Muscle layer of colon (tissue), 2 donors: Measurements from ENCODE around the gene CD33.

Experiments used
- H3K27ac ChIP-seq: one replicate; pipeline ENCODE4 v1.7.0; 2013; ENCODE audit warnings: low read depth, mild to moderate bottlenecking, low read length, moderate library complexity
- H3K27me3 ChIP-seq, 2 donors: one replicate each; pipeline ENCODE4 v1.7.0; 2013; ENCODE audit warnings: low read length in 2 of 2, mild to moderate bottlenecking in 2 of 2; ENCODE audit not compliant: insufficient read depth in 2 of 2, control insufficient read depth in 1 of 2
- H3K36me3 ChIP-seq: one replicate; pipeline ENCODE4 v1.7.0; 2013; ENCODE audit warnings: mild to moderate bottlenecking, low read length; ENCODE audit not compliant: insufficient read depth
- H3K4me1 ChIP-seq: one replicate; pipeline ENCODE4 v1.7.0; 2013; ENCODE audit warnings: mild to moderate bottlenecking, low read length; ENCODE audit not compliant: insufficient read depth
- H3K4me3 ChIP-seq, 2 donors: one replicate each; pipeline ENCODE4 v1.7.0; 2013; ENCODE audit warnings: low read length in 2 of 2, low read depth in 1 of 2, mild to moderate bottlenecking in 1 of 2, moderate library complexity in 1 of 2
- H3K9ac ChIP-seq: one replicate; pipeline ENCODE4 v1.7.0; 2013; ENCODE audit warnings: low read length
- H3K9me3 ChIP-seq: one replicate; pipeline ENCODE4 v1.7.0; 2013; ENCODE audit warnings: mild to moderate bottlenecking, low read length
- donor health status: abdominal sarcoma.
- donor health status: Adenocarcinoma of cecum.

Gene CD33

GRCh38 chr19:51194527-51195315 lies 30.2 kb upstream of the CD33 start:
- no peak overlapping the region for H3K4me3 ChIP-seq
- no peak overlapping the region for H3K9ac ChIP-seq
- H3K27me3 ChIP-seq = peaks cover 0 to 7% of the 10 kb centered on the region in 2 donors
- H3K36me3 ChIP-seq = no peaks in the 10 kb centered on the region
- no peak overlapping the region for H3K27ac ChIP-seq
- no peaks in the 10 kb centered on the region for H3K4me1 ChIP-seq
- H3K9me3 ChIP-seq = no peaks in the 10 kb centered on the region

- no peak overlapping the region for H3K9ac ChIP-seq
- H3K27ac ChIP-seq = no peak overlapping the region
- no peaks in the 10 kb centered on the region for H3K9me3 ChIP-seq
- H3K36me3 ChIP-seq = no peaks in the 10 kb centered on the region
- H3K4me1 ChIP-seq = no peaks in the 10 kb centered on the region
- peaks cover 0 to 12% of the 10 kb centered on the region in 2 donors for H3K27me3 ChIP-seq
- no peak overlapping the region for H3K4me3 ChIP-seq
These were observed 29.6 kb upstream of the CD33 start for GRCh38 chr19:51195316-51195586.

DNA sequence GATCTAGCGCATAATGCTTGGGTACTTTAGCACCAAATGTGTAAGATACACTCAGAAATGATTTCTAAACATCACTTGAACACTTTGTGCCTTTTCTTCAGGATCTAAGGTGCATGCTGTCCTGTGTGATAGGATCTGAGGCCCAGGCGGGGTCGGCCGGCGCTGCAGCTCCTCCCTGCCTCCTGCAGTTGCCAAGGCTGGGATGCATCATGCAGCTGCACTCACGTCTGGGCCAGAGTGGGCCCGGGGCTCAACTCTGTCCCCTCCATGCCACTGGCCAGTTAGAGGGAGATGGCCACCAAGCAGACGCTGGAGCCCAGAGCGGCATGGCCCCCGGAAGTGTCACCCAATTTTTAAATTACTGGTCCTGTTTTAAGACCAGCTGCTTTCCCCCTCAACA lies 29.3 kb upstream of the CD33 start:
- H3K27ac ChIP-seq = no peak overlapping the region
- H3K9me3 ChIP-seq = no peaks in the 10 kb centered on the region
- no peaks in the 10 kb centered on the region for H3K36me3 ChIP-seq
- H3K4me1 ChIP-seq = no peaks in the 10 kb centered on the region
- no peak overlapping the region for H3K9ac ChIP-seq
- H3K27me3 ChIP-seq = peaks cover 0 to 14% of the 10 kb centered on the region in 2 donors
- H3K4me3 ChIP-seq = no peak overlapping the region

DNA sequence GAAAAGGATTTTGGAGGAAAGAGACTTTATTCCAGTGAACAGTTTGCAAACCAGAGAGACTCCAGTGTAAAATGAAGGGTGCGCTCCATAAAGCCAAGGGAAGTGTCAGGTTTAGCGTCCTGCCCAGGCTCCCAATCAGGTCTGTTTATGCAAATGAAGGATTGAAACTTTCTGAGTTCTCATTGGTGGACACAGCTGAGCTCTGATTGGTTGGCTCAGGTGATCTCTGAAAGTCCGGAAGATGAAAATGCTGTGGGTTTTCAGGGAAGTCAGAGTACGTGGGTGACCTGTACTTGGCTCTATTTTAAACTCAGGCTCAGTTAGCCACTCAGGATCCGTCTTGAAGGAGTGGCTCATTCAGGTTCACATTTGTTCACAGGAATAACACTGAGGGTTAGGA lies 28.7 kb upstream of the CD33 start:
- Histone ChIP-seq H3K27ac (no peak overlapping the region), H3K36me3 (no peaks in the 10 kb centered on the region), H3K27me3 (peaks cover 0 to 14% of the 10 kb centered on the region in 2 donors), H3K9ac (no peak overlapping the region), H3K4me3 (no peak overlapping the region), H3K9me3 (no peaks in the 10 kb centered on the region), H3K4me1 (no peaks in the 10 kb centered on the region)

DNA sequence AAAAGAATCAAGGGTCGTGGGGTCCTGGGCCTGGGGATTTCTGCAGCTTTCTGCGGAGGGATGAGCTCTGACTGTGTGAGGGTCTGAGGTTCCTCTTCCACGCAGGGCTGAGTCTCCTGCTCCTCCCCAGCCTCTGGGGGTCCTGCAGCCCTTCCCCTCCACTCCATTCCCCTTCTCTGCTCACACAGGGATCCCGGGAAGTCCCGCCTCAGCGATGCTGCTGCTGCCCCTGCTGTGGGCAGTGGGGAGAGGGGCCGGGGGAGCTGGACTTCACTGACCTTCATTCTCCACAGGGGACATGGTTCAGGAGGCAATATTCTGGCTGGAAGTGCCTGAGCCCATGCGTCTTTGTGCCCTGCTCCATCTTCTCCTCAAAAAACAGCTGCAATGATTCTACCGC lies 26.2 kb upstream of the CD33 start:
- H3K9me3 ChIP-seq = no peaks in the 10 kb centered on the region
- no peaks in the 10 kb centered on the region for H3K36me3 ChIP-seq
- H3K27ac ChIP-seq = no peak overlapping the region
- H3K9ac ChIP-seq = no peak overlapping the region
- no peaks in the 10 kb centered on the region for H3K4me1 ChIP-seq
- H3K4me3 ChIP-seq = no peak overlapping the region
- peaks cover 0 to 14% of the 10 kb centered on the region in 2 donors for H3K27me3 ChIP-seq

DNA sequence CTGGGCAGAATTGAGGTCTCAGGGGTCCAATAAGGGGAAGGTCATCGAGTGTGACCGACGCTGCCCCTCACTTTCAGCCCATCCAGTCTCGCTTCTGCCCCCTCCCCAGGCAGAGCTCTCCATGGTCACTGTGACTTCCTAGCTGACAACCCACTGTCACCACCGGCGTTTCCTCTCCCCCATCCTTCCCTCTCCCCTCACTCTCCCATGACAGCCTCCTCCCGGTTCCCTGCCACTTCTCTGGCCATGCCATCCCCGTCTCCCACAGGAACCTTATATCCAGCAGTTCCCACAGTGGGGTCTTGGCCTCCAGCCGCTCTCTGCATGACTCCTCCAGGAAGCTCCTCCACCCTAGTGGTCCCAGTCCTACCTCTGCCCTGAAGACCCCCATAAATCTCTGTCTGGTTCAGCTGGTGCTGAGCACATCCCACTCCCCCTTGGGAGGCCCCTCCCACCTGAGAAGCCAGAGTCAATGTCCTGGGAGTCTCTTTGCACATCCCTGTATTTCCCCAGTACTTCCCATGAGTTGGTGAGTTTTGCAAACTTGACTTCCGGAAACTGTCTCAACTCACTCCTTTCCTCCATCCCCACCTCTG lies 24.7 kb upstream of the CD33 start:
- Histone ChIP-seq H3K4me3 (no peak overlapping the region), H3K4me1 (no peaks in the 10 kb centered on the region), H3K9ac (no peak overlapping the region), H3K27me3 (peaks cover 0 to 14% of the 10 kb centered on the region in 2 donors), H3K27ac (no peak overlapping the region), H3K9me3 (no peaks in the 10 kb centered on the region), H3K36me3 (no peaks in the 10 kb centered on the region)

- Histone ChIP-seq H3K4me1 (no peaks in the 10 kb centered on the region), H3K9me3 (no peaks in the 10 kb centered on the region), H3K4me3 (no peak overlapping the region), H3K27ac (no peak overlapping the region), H3K27me3 (peaks cover 0 to 14% of the 10 kb centered on the region in 2 donors), H3K36me3 (no peaks in the 10 kb centered on the region), H3K9ac (no peak overlapping the region)
These were observed 23.2 kb upstream of the CD33 start for GRCh38 chr19:51201712-51202111.

DNA sequence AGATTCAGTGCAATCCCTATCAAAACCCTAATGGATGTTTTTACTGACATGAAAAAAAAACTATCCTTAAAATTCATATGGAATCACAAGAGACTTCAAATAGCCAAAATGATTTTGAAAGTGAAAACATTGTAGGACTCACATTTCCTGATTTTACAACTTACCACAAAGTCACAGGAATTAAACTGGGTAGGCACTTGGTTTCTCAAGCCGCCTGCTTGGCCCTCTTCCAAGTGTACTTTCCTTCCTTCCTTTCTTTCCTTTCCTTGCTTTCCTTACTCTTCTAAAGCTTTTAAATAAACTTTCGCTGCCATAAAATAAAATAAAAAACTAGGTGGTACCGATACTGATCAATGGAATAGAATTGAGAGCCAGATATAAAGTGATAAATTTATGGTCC lies 21.0 kb upstream of the CD33 start:
- H3K9me3 ChIP-seq = no peaks in the 10 kb centered on the region
- H3K4me1 ChIP-seq = no peaks in the 10 kb centered on the region
- peaks cover 0 to 11% of the 10 kb centered on the region in 2 donors for H3K27me3 ChIP-seq
- H3K27ac ChIP-seq = no peak overlapping the region
- no peaks in the 10 kb centered on the region for H3K36me3 ChIP-seq
- H3K9ac ChIP-seq = no peak overlapping the region
- no peak overlapping the region for H3K4me3 ChIP-seq

GRCh38 chr19:51204321-51204720 lies 20.6 kb upstream of the CD33 start:
- H3K4me1 ChIP-seq = no peaks in the 10 kb centered on the region
- H3K9ac ChIP-seq = no peak overlapping the region
- no peaks in the 10 kb centered on the region for H3K9me3 ChIP-seq
- no peak overlapping the region for H3K27ac ChIP-seq
- no peaks in the 10 kb centered on the region for H3K36me3 ChIP-seq
- H3K27me3 ChIP-seq = peaks cover 0 to 10% of the 10 kb centered on the region in 2 donors
- H3K4me3 ChIP-seq = no peak overlapping the region

DNA sequence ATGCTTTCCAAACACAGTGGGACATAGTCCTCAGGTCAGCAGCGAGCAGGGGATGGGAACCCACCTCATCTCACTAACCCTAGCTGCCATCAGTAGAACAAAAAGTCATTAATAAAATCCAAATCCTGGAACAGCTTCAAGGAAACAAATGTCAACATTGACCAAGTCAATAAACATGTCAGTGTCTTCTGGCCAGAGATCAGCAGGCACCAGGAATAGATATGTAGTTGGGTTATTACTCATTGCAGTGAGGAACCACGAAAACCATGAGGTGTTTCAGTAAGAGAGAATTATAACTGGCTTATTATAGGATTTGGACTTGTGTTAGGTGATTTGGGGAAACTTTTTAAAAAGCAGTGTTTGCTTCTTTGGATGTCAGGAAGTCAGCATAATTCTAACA lies 17.1 kb upstream of the CD33 start:
- Histone ChIP-seq H3K36me3 (no peaks in the 10 kb centered on the region), H3K9ac (no peak overlapping the region), H3K4me1 (no peaks in the 10 kb centered on the region), H3K27ac (no peak overlapping the region), H3K9me3 (no peaks in the 10 kb centered on the region), H3K27me3 (no peaks in the 10 kb centered on the region), H3K4me3 (no peak overlapping the region)

- Histone ChIP-seq H3K36me3 (no peaks in the 10 kb centered on the region), H3K27ac (no peak overlapping the region), H3K4me1 (no peaks in the 10 kb centered on the region), H3K4me3 (no peak overlapping the region), H3K9ac (no peak overlapping the region), H3K27me3 (no peaks in the 10 kb centered on the region), H3K9me3 (no peaks in the 10 kb centered on the region)
These were observed 14.6 kb upstream of the CD33 start for GRCh38 chr19:51210191-51210784.
